PC-3 (cell line): ENCODE data around the gene MRPS25.

Experiments
- CTCF ChIP-seq: fragments of 300-600 bp; sonication (generic); conservative IDR thresholded peaks from 2 replicates; pipeline ENCODE4 v1.5.1; 2017; ENCODE audit warnings: antibody characterized with exemption, low read depth, mild to moderate bottlenecking, low read length
- EZH2 ChIP-seq: fragments of 300-600 bp; sonication (generic); IDR thresholded peaks from one replicate; pipeline ENCODE4 v1.6.1; 2017; ENCODE audit warnings: antibody characterized with exemption, mild to moderate bottlenecking, low read length; ENCODE audit not compliant: unreplicated experiment

DNA sequence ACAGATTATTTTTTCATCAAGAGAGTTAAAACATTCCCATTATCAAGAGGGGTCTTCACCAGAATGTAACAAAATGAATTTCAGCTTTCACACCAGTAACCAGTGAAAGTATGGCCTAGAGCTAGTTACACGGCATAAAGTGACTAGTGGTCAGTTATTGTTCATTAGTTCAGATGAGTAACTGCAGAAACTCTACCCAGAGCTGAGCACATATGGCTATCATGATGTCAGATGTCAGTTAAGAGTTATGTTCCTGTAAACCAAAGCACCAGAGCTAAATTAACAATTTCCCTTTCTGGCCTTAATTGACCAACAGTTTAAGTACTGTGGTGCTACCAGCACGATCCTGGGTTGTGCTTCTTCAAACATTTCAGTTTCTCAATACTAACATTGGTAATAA, 6.6 kb upstream of the MRPS25 start:
- TF ChIP-seq CTCF = no peak
- no peak for TF ChIP-seq EZH2
